HEK293 (cell line): ENCODE results near the gene SUPT3H.

Source experiments
- BCL11A ChIP-seq: fragments of 450-650 bp; formaldehyde crosslinking; IDR thresholded peaks from 2 replicates; pipeline ENCODE4 v1.5.1; 2016; ENCODE audit warnings: low read depth, missing biosample characterization, missing genetic modification characterization
- BCL11B ChIP-seq: fragments of 450-650 bp; formaldehyde crosslinking; IDR thresholded peaks from 2 replicates; pipeline ENCODE4 v1.5.1; 2016; ENCODE audit warnings: low read depth, missing biosample characterization, missing genetic modification characterization
- EGR2 ChIP-seq: fragments of 450-650 bp; formaldehyde crosslinking; IDR thresholded peaks from 2 replicates; pipeline ENCODE4 v1.5.1; 2016; ENCODE audit warnings: low read depth, missing biosample characterization, missing genetic modification characterization
- GFI1B ChIP-seq: fragments of 450-650 bp; formaldehyde crosslinking; IDR thresholded peaks from 2 replicates; pipeline ENCODE4 v1.5.1; 2016; ENCODE audit warnings: missing biosample characterization, missing genetic modification characterization
- SETDB1 ChIP-seq: IDR thresholded peaks from one replicate; pipeline ENCODE4 v1.6.1; 2017; ENCODE audit warnings: mild to moderate bottlenecking, low read length, moderate library complexity, mixed read lengths; ENCODE audit not compliant: insufficient read length
- TCF7L2 ChIP-seq: IDR thresholded peaks from 2 replicates; pipeline ENCODE4 v1.6.1; 2011; ENCODE audit warnings: low read depth, mild to moderate bottlenecking, inconsistent platforms, low read length, moderate library complexity, borderline replicate concordance
- TRIM28 ChIP-seq: IDR thresholded peaks from 2 replicates; pipeline ENCODE4 v1.6.1; 2011; ENCODE audit warnings: low read length, control low read depth, borderline replicate concordance
- ZBTB48 ChIP-seq: fragments of 450-650 bp; formaldehyde crosslinking; IDR thresholded peaks from 2 replicates; pipeline ENCODE4 v1.5.1; 2016; ENCODE audit warnings: missing biosample characterization, missing genetic modification characterization
- ZFP3 ChIP-seq: fragments of 450-650 bp; formaldehyde crosslinking; IDR thresholded peaks from 2 replicates; pipeline ENCODE4 v1.5.1; 2016; ENCODE audit warnings: low read depth, missing biosample characterization, missing genetic modification characterization
- ZNF112 ChIP-seq: fragments of 450-650 bp; formaldehyde crosslinking; IDR thresholded peaks from 2 replicates; pipeline ENCODE4 v1.5.0; 2017; ENCODE audit warnings: missing biosample characterization, missing genetic modification characterization
- ZNF140 ChIP-seq: fragments of 450-650 bp; formaldehyde crosslinking; IDR thresholded peaks from 2 replicates; pipeline ENCODE4 v1.5.1; 2016; ENCODE audit warnings: missing biosample characterization, missing genetic modification characterization
- ZNF350 ChIP-seq: fragments of 450-650 bp; formaldehyde crosslinking; IDR thresholded peaks from 2 replicates; pipeline ENCODE4 v1.5.0; 2017; ENCODE audit warnings: missing biosample characterization, mild to moderate bottlenecking, missing genetic modification characterization
- ZNF473 ChIP-seq: fragments of 450-650 bp; formaldehyde crosslinking; IDR thresholded peaks from 2 replicates; pipeline ENCODE4 v1.5.1; 2017; ENCODE audit warnings: missing biosample characterization, missing genetic modification characterization
- ZNF510 ChIP-seq: fragments of 450-650 bp; formaldehyde crosslinking; IDR thresholded peaks from 2 replicates; pipeline ENCODE4 v1.5.1; 2018; ENCODE audit warnings: mild to moderate bottlenecking, missing genetic modification characterization, missing biosample characterization; ENCODE audit not compliant: insufficient replicate concordance
- ZNF514 ChIP-seq: fragments of 450-650 bp; formaldehyde crosslinking; IDR thresholded peaks from 2 replicates; pipeline ENCODE4 v1.5.1; 2016; ENCODE audit warnings: missing biosample characterization, missing genetic modification characterization
- ZNF521 ChIP-seq: fragments of 450-650 bp; formaldehyde crosslinking; IDR thresholded peaks from 2 replicates; pipeline ENCODE4 v1.5.1; 2017; ENCODE audit warnings: missing biosample characterization, mild to moderate bottlenecking, missing genetic modification characterization
- ZNF596 ChIP-seq: fragments of 450-650 bp; IDR thresholded peaks from 2 replicates; pipeline ENCODE4 v1.5.0; 2018; ENCODE audit warnings: missing biosample characterization, mild to moderate bottlenecking, missing genetic modification characterization, moderate library complexity
- ZNF600 ChIP-seq: fragments of 450-650 bp; formaldehyde crosslinking; IDR thresholded peaks from 2 replicates; pipeline ENCODE4 v1.5.1; 2016; ENCODE audit warnings: missing biosample characterization, missing genetic modification characterization
- ZNF610 ChIP-seq: fragments of 450-650 bp; formaldehyde crosslinking; IDR thresholded peaks from 2 replicates; pipeline ENCODE4 v1.5.1; 2016; ENCODE audit warnings: missing biosample characterization, missing genetic modification characterization, borderline replicate concordance
- ZNF626 ChIP-seq: fragments of 450-650 bp; sonication (Bioruptor Pico); formaldehyde crosslinking; IDR thresholded peaks from 2 replicates; pipeline ENCODE4 v1.5.1; 2018; ENCODE audit warnings: missing biosample characterization, missing genetic modification characterization, inconsistent platforms
- ZNF670 ChIP-seq: fragments of 450-650 bp; formaldehyde crosslinking; IDR thresholded peaks from 2 replicates; pipeline ENCODE4 v1.5.1; 2016; ENCODE audit warnings: missing biosample characterization, missing genetic modification characterization, low read depth
- TF ChIP-seq, protein P1 (sequence below): fragments of 450-650 bp; formaldehyde crosslinking; conservative IDR thresholded peaks from 2 replicates; pipeline ENCODE4 v1.5.1; 2016; ENCODE audit warnings: low read depth, missing biosample characterization, missing genetic modification characterization
- TF ChIP-seq, protein P2 (sequence below): fragments of 450-650 bp; formaldehyde crosslinking; IDR thresholded peaks from 2 replicates; pipeline ENCODE4 v1.5.1; 2017; ENCODE audit warnings: missing biosample characterization, missing genetic modification characterization
- TF ChIP-seq, protein P3 (sequence below): fragments of 450-650 bp; formaldehyde crosslinking; IDR thresholded peaks from 2 replicates; pipeline ENCODE4 v1.5.1; 2016; ENCODE audit warnings: missing biosample characterization, missing genetic modification characterization
- TF ChIP-seq, protein P4 (sequence below): fragments of 450-650 bp; formaldehyde crosslinking; IDR thresholded peaks from 2 replicates; pipeline ENCODE4 v1.5.1; 2016; ENCODE audit warnings: missing biosample characterization, missing genetic modification characterization
- TF ChIP-seq, protein P5 (sequence below): fragments of 450-650 bp; formaldehyde crosslinking; IDR thresholded peaks from 2 replicates; pipeline ENCODE4 v1.5.1; 2017; ENCODE audit warnings: missing biosample characterization, missing genetic modification characterization

SUPT3H gene

DNA sequence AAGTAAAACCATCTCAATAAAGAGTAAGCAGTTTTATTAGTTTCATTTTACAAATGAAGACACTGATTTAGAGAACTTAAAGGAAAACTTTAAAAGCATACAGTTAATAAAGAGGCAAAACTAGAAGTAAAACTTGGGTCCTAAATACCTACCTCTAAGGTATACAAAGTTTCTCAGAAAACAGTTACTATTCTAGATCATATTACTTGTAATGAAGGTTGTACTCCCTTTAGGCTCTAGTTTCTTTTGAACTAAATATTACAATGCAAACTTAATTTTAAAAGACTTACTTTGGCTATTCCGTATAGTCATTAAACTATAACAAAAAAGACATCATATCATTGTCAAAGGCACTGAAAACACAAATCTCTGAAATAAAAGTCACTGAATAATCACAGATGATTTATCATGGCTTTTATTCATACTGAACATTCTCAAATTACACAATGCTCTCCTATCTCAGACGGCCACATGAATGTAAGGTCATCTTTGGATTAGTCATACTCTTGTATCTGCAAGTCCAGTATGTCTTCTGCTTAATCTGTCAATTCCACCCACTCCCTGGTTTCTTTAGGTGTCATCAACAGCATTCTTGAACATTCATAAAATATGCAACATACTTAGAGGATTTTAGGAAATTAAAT lies 411.2 kb downstream of the SUPT3H start (continued):
- TF ChIP-seq ZFP3 (tag by site-specific recombination) (no peak), ZNF596 (tag by site-specific recombination) (no peak), ZNF510 (no peak), TCF7L2 (no peak; the same call in 1 of the 2 replicates), BCL11A (tag by site-specific recombination) (peak; percentile 52; the same call in 1 of the 2 replicates), ZNF610 (tag by site-specific recombination) (no peak), ZNF600 (tag by site-specific recombination) (no peak), ZNF521 (tag by site-specific recombination) (no peak), EGR2 (tag by site-specific recombination) (peak; percentile 25; the same call in 1 of the 2 replicates), ZNF473 (tag by site-specific recombination) (no peak), TRIM28 (no peak), ZNF140 (tag by site-specific recombination) (no peak), GFI1B (tag by site-specific recombination) (0 out of 2 replicates have a peak, but pooled peaks have one; percentile 51), ZBTB48 (tag by site-specific recombination) (no peak), ZNF350 (no peak), ZNF626 (tag by site-specific recombination) (no peak), ZNF112 (no peak), ZNF514 (tag by site-specific recombination) (no peak), BCL11B (no peak), ZNF670 (tag by site-specific recombination) (no peak), SETDB1 (no peak)
- TF ChIP-seq, protein P1, sequence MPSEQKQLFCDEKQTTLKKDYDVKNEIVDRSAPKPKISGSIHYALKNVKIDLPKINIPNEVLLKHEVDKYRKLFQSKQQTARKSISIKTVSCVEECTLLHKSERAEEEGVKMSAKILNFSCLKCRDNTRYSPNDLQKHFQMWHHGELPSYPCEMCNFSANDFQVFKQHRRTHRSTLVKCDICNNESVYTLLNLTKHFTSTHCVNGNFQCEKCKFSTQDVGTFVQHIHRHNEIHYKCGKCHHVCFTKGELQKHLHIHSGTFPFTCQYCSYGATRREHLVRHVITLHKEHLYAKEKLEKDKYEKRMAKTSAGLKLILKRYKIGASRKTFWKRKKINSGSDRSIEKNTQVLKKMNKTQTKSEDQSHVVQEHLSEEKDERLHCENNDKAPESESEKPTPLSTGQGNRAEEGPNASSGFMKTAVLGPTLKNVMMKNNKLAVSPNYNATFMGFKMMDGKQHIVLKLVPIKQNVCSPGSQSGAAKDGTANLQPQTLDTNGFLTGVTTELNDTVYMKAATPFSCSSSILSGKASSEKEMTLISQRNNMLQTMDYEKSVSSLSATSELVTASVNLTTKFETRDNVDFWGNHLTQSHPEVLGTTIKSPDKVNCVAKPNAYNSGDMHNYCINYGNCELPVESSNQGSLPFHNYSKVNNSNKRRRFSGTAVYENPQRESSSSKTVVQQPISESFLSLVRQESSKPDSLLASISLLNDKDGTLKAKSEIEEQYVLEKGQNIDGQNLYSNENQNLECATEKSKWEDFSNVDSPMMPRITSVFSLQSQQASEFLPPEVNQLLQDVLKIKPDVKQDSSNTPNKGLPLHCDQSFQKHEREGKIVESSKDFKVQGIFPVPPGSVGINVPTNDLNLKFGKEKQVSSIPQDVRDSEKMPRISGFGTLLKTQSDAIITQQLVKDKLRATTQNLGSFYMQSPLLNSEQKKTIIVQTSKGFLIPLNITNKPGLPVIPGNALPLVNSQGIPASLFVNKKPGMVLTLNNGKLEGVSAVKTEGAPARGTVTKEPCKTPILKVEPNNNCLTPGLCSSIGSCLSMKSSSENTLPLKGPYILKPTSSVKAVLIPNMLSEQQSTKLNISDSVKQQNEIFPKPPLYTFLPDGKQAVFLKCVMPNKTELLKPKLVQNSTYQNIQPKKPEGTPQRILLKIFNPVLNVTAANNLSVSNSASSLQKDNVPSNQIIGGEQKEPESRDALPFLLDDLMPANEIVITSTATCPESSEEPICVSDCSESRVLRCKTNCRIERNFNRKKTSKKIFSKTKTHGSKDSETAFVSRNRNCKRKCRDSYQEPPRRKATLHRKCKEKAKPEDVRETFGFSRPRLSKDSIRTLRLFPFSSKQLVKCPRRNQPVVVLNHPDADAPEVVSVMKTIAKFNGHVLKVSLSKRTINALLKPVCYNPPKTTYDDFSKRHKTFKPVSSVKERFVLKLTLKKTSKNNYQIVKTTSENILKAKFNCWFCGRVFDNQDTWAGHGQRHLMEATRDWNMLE = peak; percentile 29; the same call in 1 of the 2 replicates
- TF ChIP-seq, protein P2, sequence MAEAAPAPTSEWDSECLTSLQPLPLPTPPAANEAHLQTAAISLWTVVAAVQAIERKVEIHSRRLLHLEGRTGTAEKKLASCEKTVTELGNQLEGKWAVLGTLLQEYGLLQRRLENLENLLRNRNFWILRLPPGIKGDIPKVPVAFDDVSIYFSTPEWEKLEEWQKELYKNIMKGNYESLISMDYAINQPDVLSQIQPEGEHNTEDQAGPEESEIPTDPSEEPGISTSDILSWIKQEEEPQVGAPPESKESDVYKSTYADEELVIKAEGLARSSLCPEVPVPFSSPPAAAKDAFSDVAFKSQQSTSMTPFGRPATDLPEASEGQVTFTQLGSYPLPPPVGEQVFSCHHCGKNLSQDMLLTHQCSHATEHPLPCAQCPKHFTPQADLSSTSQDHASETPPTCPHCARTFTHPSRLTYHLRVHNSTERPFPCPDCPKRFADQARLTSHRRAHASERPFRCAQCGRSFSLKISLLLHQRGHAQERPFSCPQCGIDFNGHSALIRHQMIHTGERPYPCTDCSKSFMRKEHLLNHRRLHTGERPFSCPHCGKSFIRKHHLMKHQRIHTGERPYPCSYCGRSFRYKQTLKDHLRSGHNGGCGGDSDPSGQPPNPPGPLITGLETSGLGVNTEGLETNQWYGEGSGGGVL (tag by site-specific recombination) = 0 out of 2 replicates have a peak, but pooled peaks have one; percentile 18
- TF ChIP-seq, protein P3, sequence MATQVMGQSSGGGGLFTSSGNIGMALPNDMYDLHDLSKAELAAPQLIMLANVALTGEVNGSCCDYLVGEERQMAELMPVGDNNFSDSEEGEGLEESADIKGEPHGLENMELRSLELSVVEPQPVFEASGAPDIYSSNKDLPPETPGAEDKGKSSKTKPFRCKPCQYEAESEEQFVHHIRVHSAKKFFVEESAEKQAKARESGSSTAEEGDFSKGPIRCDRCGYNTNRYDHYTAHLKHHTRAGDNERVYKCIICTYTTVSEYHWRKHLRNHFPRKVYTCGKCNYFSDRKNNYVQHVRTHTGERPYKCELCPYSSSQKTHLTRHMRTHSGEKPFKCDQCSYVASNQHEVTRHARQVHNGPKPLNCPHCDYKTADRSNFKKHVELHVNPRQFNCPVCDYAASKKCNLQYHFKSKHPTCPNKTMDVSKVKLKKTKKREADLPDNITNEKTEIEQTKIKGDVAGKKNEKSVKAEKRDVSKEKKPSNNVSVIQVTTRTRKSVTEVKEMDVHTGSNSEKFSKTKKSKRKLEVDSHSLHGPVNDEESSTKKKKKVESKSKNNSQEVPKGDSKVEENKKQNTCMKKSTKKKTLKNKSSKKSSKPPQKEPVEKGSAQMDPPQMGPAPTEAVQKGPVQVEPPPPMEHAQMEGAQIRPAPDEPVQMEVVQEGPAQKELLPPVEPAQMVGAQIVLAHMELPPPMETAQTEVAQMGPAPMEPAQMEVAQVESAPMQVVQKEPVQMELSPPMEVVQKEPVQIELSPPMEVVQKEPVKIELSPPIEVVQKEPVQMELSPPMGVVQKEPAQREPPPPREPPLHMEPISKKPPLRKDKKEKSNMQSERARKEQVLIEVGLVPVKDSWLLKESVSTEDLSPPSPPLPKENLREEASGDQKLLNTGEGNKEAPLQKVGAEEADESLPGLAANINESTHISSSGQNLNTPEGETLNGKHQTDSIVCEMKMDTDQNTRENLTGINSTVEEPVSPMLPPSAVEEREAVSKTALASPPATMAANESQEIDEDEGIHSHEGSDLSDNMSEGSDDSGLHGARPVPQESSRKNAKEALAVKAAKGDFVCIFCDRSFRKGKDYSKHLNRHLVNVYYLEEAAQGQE (tag by site-specific recombination) = no peak
- TF ChIP-seq, protein P4, sequence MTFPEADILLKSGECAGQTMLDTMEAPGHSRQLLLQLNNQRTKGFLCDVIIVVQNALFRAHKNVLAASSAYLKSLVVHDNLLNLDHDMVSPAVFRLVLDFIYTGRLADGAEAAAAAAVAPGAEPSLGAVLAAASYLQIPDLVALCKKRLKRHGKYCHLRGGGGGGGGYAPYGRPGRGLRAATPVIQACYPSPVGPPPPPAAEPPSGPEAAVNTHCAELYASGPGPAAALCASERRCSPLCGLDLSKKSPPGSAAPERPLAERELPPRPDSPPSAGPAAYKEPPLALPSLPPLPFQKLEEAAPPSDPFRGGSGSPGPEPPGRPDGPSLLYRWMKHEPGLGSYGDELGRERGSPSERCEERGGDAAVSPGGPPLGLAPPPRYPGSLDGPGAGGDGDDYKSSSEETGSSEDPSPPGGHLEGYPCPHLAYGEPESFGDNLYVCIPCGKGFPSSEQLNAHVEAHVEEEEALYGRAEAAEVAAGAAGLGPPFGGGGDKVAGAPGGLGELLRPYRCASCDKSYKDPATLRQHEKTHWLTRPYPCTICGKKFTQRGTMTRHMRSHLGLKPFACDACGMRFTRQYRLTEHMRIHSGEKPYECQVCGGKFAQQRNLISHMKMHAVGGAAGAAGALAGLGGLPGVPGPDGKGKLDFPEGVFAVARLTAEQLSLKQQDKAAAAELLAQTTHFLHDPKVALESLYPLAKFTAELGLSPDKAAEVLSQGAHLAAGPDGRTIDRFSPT (tag by site-specific recombination) = peak; percentile 69
- TF ChIP-seq, protein P5, sequence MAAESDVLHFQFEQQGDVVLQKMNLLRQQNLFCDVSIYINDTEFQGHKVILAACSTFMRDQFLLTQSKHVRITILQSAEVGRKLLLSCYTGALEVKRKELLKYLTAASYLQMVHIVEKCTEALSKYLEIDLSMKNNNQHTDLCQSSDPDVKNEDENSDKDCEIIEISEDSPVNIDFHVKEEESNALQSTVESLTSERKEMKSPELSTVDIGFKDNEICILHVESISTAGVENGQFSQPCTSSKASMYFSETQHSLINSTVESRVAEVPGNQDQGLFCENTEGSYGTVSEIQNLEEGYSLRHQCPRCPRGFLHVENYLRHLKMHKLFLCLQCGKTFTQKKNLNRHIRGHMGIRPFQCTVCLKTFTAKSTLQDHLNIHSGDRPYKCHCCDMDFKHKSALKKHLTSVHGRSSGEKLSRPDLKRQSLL (tag by site-specific recombination) = no peak
